Activated naive CD8-positive, alpha-beta T cell treated with anti-CD3 and anti-CD28 coated beads, Interleukin-2, amount 50 U/mL, for 24 hours (primary cell): ENCODE data around the gene ENO2.

Experiments
- ATAC-seq: fragments of 150-1000 bp; cut with Tn5 transposase; one replicate; pipeline ENCODE4 v1.10.0; 2021
- DNase-seq: peaks from one replicate; pipeline ENCODE4 v3.0.0; 2021
- H3K27ac Mint-ChIP-seq: one replicate; pipeline ENCODE4 v1.8.0; 2021; ENCODE audit warnings: mild to moderate bottlenecking, mixed read lengths
- H3K27me3 Mint-ChIP-seq: one replicate; pipeline ENCODE4 v1.8.0; 2021; ENCODE audit warnings: mixed read lengths
- H3K36me3 Mint-ChIP-seq: one replicate; pipeline ENCODE4 v1.8.0; 2021; ENCODE audit warnings: low read depth, mixed read lengths
- H3K4me1 Mint-ChIP-seq: one replicate; pipeline ENCODE4 v1.8.0; 2021; ENCODE audit warnings: mixed read lengths
- H3K4me3 Mint-ChIP-seq: one replicate; pipeline ENCODE4 v1.8.0; 2021; ENCODE audit warnings: mild to moderate bottlenecking, moderate library complexity, mixed read lengths
- H3K9me3 Mint-ChIP-seq: one replicate; pipeline ENCODE4 v1.8.0; 2021; ENCODE audit warnings: mixed read lengths

ENO2 gene

DNA sequence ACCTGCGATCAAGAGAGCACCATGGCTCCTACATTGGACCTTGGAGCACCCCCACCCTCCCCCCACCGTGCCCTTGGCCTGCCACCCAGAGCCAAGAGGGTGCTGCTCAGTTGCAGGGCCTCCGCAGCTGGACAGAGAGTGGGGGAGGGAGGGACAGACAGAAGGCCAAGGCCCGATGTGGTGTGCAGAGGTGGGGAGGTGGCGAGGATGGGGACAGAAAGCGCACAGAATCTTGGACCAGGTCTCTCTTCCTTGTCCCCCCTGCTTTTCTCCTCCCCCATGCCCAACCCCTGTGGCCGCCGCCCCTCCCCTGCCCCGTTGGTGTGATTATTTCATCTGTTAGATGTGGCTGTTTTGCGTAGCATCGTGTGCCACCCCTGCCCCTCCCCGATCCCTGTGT, 27.4 kb downstream of the ENO2 start:
- DNase-seq = peak; percentile 3
- peaks cover 29% of the 10 kb centered on the region for H3K36me3 Mint-ChIP-seq
- H3K4me1 Mint-ChIP-seq = peaks cover 59% of the 10 kb centered on the region
- no peak overlapping the region for H3K4me3 Mint-ChIP-seq
- H3K27me3 Mint-ChIP-seq = no peaks in the 10 kb centered on the region
- H3K27ac Mint-ChIP-seq = no peak overlapping the region
- H3K9me3 Mint-ChIP-seq = no peaks in the 10 kb centered on the region
- ATAC-seq = no peak

DNA sequence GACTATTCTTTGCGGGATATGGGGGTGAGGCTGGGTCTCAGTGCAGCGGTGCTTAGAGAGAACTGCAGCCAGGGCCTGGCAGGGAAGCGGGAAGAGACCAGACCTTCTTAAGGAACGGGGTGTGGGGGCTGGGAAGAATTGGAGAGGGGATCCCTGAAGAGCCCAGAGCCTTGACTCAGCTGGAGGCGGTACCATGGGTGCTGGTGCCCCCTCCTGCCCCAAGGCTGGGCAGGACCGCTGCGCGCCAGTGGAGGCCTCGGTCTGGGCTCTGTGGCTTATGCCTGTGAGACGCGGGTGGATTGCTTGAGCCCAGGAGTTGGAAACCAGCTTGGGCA, 27.9 kb downstream of the ENO2 start:
- DNase-seq (peak; percentile 6), ATAC-seq (no peak)
- Mint-ChIP-seq H3K4me3 (peak overlapping the region; percentile 25), H3K27me3 (no peaks in the 10 kb centered on the region), H3K4me1 (peaks cover 62% of the 10 kb centered on the region), H3K9me3 (no peaks in the 10 kb centered on the region), H3K36me3 (peaks cover 28% of the 10 kb centered on the region), H3K27ac (peak overlapping the region; percentile 99)

DNA sequence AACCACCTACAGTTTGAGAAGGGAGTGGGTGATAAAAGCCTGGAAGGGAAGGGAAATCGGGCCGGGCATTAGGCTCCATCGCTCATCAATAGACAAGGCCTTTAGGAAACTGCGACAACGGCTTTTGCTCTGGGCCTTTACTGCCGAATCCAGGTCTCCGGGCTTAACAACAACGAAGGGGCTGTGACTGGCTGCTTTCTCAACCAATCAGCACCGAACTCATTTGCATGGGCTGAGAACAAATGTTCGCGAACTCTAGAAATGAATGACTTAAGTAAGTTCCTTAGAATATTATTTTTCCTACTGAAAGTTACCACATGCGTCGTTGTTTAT, 29.0 kb downstream of the ENO2 start:
- ATAC-seq = peak; percentile 23
- peak; percentile 74 for DNase-seq
- peak overlapping the region; percentile 87 for H3K4me3 Mint-ChIP-seq
- H3K36me3 Mint-ChIP-seq = peaks cover 24% of the 10 kb centered on the region
- no peaks in the 10 kb centered on the region for H3K9me3 Mint-ChIP-seq
- peak overlapping the region; percentile 99 for H3K27ac Mint-ChIP-seq
- peaks cover 70% of the 10 kb centered on the region for H3K4me1 Mint-ChIP-seq
- no peaks in the 10 kb centered on the region for H3K27me3 Mint-ChIP-seq

DNA sequence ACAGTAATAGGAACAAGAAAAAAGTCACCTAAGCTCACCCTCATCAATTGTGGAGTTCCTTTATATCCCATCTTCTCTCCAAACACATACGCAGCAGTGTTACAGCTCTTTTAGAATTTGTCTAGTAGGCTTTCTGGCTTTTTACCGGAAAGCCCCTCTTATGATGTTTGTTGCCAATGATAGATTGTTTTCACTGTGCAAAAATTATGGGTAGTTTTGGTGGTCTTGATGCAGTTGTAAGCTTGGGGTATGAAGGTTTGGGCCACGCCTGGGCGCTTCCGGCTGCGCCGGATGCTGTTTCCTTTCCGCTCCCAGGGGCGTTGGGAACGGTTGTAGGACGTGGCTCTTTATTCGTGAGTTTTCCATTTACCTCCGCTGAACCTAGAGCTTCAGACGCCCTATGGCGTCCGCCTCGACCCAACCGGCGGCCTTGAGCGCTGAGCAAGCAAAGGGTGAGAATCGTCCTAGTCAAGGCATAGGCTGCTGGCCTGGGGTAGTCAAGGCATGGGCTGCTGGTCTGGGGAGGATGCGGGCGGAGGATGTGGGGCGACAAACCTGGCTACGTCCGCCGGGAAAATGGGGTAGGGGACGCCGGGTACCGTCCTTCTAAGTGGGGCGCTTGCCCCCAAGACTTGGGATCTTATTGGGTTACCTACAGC, 29.5 kb downstream of the ENO2 start, which contains the start of the genes C12orf57 and RNU7-1:
Gene C12orf57, plus strand, starts transcription at position 301 of the 659 bp plus-strand sequence. Its CDS starts 100 bp downstream, at position 401.
Gene RNU7-1, plus strand, starts transcription at position 95 of the 659 bp plus-strand sequence.
- Mint-ChIP-seq H3K36me3 (peaks cover 24% of the 10 kb centered on the region), H3K9me3 (no peaks in the 10 kb centered on the region), H3K4me1 (peaks cover 74% of the 10 kb centered on the region), H3K4me3 (peak within 1 kb of the TSS; percentile 87), H3K27ac (peak within 1 kb of the TSS; percentile 99), H3K27me3 (no peaks in the 10 kb centered on the region)
- ATAC-seq (peak; percentile 77), DNase-seq (peak; percentile 85)

DNA sequence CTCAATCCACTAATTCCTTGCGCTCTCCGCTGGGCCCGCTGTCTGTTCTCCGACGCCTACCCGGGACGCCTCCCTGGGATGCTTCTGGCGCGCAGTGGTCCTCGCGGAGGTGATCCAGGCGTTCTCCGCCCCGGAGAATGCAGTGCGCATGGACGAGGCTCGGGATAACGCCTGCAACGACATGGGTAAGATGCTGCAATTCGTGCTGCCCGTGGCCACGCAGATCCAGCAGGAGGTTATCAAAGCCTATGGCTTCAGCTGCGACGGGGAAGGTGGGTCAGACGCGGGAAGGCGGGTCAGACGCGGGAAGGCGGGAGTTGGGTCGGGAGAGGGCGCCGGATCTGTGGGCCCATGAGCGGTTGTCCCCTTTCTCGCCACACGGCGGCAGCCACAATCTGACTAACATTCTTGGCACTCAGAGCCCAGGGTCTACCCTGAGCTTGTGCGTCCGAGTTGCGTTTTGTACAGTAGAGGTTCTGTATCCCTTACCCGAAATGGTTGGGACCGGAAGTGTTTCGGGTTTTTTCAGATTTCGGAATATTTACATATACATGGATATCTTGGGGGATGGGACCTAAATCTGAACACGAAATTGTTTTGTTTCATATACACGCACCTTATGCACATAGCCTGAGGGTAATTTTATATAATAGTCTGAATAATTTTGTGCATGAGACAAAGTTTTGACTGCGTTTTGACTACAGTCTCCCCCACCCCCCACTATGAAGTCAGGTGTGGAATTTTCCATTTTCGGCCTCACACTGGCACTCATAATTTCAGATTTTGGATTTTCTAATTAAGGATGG, 30.2 kb downstream of the ENO2 start:
- DNase-seq (peak; percentile 88), ATAC-seq (peak; percentile 42)
- peak overlapping the region; percentile 99 for H3K27ac Mint-ChIP-seq
- H3K4me3 Mint-ChIP-seq = peak overlapping the region; percentile 87
- H3K9me3 Mint-ChIP-seq = no peaks in the 10 kb centered on the region
- peaks cover 75% of the 10 kb centered on the region for H3K4me1 Mint-ChIP-seq
- no peaks in the 10 kb centered on the region for H3K27me3 Mint-ChIP-seq
- peaks cover 20% of the 10 kb centered on the region for H3K36me3 Mint-ChIP-seq

DNA sequence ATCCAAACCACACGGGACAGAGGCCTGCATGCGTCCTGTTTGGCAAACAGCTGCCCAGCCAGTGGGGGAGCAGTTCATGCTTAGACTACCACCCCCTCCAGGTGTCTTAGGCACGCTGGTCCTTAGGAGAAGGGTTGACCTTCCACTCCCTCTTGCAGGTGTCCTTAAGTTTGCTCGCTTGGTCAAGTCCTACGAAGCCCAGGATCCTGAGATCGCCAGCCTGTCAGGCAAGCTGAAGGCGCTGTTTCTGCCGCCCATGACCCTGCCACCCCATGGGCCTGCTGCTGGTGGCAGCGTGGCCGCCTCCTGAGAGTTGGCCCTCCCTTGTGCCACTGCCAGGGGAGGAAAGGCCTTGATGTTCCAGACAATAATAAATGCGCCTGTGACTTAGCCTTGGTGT, 31.2 kb downstream of the ENO2 start:
- Mint-ChIP-seq H3K27ac (peak overlapping the region; percentile 99), H3K36me3 (peaks cover 15% of the 10 kb centered on the region), H3K4me1 (peaks cover 82% of the 10 kb centered on the region), H3K9me3 (no peaks in the 10 kb centered on the region), H3K27me3 (no peaks in the 10 kb centered on the region), H3K4me3 (peak overlapping the region; percentile 87)
- no peak for ATAC-seq
- no peak for DNase-seq

DNA sequence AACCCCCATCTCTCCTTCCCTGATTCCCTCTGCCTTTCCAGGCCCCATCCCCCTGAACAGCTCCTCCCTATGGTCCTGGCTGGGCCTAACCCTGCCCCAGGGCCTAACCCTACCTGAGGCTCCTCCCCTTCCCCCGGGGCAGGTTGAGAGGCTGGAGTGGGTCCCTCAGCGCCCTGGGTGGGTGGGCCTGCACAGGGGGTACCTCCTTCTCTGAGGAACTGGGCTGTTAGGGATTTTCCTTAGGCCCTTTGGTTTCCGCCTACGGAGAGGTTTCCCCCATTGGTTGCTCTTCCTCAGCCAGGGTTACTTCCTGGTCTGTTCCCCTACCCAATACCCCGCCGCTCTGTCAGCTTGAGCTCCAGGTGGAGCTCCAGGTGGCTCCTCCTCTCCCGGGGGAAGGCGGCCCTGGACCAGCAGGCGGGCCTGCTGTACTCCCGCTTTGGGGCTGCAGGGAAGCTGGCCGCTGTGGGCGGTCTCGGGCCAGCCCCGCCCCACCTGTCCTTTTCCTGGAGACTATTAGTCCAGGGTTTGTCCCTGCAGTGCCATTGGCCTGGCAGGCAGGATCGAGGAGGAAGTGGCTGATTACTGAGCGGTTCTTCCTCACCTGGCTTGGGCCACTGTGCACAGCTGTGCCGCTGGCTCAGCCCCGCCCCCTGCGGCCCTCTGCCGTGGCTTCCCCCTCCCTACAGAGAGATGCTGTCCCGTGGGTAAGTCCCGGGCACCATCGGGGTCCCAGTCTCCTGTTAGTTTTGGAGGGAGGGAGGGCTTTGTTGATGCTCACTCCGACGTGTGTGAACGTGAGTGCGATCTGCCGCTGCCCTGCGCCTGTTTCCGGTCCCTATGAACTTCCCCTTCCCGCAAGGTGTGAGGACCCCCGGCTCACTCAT, 31.9 kb downstream of the ENO2 start:
- ATAC-seq (peak; percentile 13), DNase-seq (peak; percentile 69)
- Mint-ChIP-seq H3K4me3 (peak overlapping the region; percentile 87), H3K9me3 (no peaks in the 10 kb centered on the region), H3K27me3 (no peaks in the 10 kb centered on the region), H3K36me3 (peaks cover 13% of the 10 kb centered on the region), H3K4me1 (peaks cover 87% of the 10 kb centered on the region), H3K27ac (peak overlapping the region; percentile 99)

DNA sequence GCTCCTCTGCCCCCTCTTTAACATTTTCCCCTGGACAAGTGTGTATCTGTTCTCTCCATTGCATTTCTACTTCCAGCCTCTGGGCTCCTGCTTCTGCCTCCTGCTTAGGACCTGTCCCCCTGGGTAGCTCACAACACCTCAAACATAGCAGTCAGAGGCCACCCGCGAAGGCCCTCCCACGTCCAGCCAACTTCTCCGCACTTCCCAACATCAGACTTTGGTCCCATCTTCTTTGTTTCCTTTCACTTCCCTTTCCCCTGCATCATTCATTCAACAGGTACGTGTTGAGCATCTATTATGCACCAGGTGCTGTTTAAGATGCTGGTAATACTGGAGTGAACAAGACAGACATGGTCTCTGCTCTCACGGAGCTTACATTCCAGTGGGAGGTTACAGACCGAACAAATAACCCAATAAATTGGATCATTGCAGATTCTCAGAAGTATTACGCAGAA, 32.6 kb downstream of the ENO2 start:
- H3K36me3 Mint-ChIP-seq = peaks cover 13% of the 10 kb centered on the region
- ATAC-seq (no peak), DNase-seq (no peak)
- H3K9me3 Mint-ChIP-seq = no peaks in the 10 kb centered on the region
- no peaks in the 10 kb centered on the region for H3K27me3 Mint-ChIP-seq
- H3K4me3 Mint-ChIP-seq = peak overlapping the region; percentile 87
- H3K4me1 Mint-ChIP-seq = peaks cover 87% of the 10 kb centered on the region
- H3K27ac Mint-ChIP-seq = peak overlapping the region; percentile 99

DNA sequence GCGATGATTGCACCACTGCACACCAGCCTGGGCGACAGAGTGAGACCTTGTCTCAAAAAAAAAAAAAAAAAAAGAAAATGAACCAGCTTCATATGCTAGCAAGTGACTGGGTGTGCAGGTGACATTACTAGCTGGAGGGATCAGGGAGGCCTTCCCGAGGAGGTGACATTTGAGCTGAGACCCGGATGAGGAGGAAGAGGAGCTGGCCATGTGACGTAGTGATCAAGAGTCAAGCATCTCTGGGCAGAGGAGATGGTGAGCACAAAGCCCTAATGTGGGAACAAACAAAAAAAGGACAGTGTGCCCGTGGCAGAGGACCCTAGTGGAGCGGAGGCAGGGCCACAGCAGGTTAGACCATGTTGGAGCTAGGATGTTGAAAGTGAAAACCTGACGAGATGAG, 33.2 kb downstream of the ENO2 start:
- H3K9me3 Mint-ChIP-seq = no peaks in the 10 kb centered on the region
- H3K27ac Mint-ChIP-seq = peak overlapping the region; percentile 99
- H3K27me3 Mint-ChIP-seq = no peaks in the 10 kb centered on the region
- H3K4me1 Mint-ChIP-seq = peaks cover 81% of the 10 kb centered on the region
- no peak for DNase-seq
- H3K36me3 Mint-ChIP-seq = peaks cover 16% of the 10 kb centered on the region
- ATAC-seq = no peak
- H3K4me3 Mint-ChIP-seq = peak overlapping the region; percentile 87

DNA sequence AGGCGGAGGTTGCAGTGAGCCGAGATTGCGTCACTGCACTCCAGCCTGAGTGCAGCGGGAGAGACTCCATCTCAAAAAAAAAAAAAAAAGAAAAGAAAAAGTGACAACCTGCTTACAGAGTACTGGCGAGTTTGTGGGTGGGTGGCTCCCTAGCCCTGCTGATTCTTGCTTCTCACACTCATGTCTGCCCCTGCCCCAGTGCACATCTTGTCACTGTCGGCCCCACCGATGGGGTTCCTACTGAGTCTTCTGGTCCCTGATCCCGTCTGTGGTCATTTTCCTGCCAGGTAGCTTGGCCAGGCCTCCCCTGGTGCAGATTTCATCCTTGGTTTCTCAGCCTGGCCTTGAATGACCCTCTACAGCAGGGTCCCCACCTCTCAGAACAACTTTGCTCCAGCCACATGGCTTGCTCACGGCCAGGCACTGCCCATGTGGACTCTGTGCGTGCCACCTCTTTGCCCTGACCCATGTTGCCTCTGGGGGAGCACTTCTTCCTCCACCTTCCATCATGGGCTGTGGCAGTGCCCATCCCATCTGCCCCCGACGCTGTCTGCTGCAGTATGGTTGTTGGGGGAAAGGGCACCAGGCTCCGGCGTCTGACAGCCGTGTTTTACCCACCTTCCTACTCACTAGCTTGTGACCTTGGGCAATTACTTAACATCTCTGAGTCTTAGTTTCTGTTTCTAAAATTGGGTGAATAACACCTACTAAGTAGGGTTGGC, 34.7 kb downstream of the ENO2 start:
- peaks cover 77% of the 10 kb centered on the region for H3K4me1 Mint-ChIP-seq
- peak; percentile 50 for DNase-seq
- H3K9me3 Mint-ChIP-seq = no peaks in the 10 kb centered on the region
- H3K27ac Mint-ChIP-seq = peak overlapping the region; percentile 99
- peak; percentile 0 for ATAC-seq
- peak overlapping the region; percentile 63 for H3K4me3 Mint-ChIP-seq
- peaks cover 30% of the 10 kb centered on the region for H3K36me3 Mint-ChIP-seq
- peaks cover 4% of the 10 kb centered on the region for H3K27me3 Mint-ChIP-seq

DNA sequence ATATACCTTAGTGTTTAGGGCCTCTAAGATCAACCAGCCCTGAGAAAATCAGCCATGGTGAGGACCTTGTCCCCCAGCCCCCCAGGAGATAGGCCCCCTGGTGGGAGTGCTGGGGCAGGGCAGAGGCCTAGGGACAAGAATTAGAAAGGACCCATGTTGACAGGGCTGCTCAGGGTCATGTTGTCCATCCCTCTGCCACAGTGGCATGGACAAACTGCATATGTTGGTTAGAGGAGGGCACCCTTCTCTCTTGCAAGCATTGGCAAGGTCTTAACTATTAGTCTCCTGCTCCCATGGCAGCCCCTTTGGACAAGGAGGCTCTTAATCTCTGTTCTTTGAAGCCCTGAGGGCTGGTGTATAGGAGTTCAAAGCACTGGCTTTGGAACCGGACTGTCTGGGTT, 36.0 kb downstream of the ENO2 start:
- Mint-ChIP-seq H3K9me3 (no peaks in the 10 kb centered on the region), H3K36me3 (peaks cover 35% of the 10 kb centered on the region), H3K4me1 (peaks cover 78% of the 10 kb centered on the region), H3K4me3 (peak overlapping the region; percentile 93), H3K27me3 (peaks cover 5% of the 10 kb centered on the region), H3K27ac (peak overlapping the region; percentile 99)
- ATAC-seq = no peak
- DNase-seq = peak; percentile 51

DNA sequence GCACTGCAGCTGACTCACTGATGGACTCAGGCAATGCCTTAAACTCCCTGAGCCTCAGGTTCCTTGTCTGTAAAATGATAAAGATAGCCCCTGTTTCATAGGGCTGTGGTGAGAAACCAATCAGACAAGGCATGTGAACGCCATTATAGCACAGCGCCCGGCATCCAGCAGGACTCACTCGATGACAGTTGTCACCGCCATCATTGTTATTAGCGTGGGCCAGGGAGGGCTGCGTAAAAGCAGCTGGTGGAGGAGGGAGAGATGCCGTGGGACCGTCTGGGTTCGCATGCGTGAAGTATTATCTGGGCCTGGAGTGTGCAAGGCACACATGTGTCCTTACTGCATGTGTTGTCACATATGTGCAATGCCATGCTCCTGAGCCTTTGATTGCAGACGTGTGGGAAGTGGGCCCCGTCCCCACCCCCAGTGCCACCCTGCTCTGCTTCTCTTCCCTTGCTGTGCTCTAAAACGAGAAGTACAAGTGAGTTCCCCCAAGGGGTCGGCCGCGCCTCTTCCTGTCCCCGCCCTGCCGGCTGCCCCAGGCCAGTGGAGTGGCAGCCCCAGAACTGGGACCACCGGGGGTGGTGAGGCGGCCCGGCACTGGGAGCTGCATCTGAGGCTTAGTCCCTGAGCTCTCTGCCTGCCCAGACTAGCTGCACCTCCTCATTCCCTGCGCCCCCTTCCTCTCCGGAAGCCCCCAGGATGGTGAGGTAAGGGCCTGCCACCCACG, 36.6 kb downstream of the ENO2 start, which contains the start of gene PTPN6:
Gene PTPN6, plus strand, starts transcription at position 546 of the 730 bp plus-strand sequence. Its CDS starts 157 bp downstream, at position 703.
- peak within 1 kb of the TSS; percentile 99 for H3K27ac Mint-ChIP-seq
- DNase-seq = peak; percentile 78
- ATAC-seq = peak; percentile 39
- peaks cover 78% of the 10 kb centered on the region for H3K4me1 Mint-ChIP-seq
- H3K9me3 Mint-ChIP-seq = no peaks in the 10 kb centered on the region
- peaks cover 40% of the 10 kb centered on the region for H3K36me3 Mint-ChIP-seq
- H3K4me3 Mint-ChIP-seq = peak within 1 kb of the TSS; percentile 93
- peaks cover 5% of the 10 kb centered on the region for H3K27me3 Mint-ChIP-seq

DNA sequence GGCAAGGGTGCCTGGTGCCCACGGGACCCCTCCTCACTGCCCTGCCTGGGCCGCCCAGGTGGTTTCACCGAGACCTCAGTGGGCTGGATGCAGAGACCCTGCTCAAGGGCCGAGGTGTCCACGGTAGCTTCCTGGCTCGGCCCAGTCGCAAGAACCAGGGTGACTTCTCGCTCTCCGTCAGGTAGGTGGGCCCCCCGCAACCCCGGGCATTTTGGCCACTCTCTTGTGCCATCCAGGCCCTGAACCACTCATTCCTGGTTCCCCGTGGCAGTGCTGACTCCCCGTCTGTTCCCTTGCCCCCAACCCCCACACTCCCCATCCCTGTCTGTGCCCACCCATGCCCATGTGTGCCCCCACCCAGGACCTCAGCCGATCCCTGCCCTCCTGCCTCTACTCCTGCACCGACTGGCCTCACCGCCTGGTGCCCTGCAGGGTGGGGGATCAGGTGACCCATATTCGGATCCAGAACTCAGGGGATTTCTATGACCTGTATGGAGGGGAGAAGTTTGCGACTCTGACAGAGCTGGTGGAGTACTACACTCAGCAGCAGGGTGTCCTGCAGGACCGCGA, 37.3 kb downstream of the ENO2 start:
- Mint-ChIP-seq H3K4me1 (peaks cover 78% of the 10 kb centered on the region), H3K27me3 (peaks cover 5% of the 10 kb centered on the region), H3K9me3 (no peaks in the 10 kb centered on the region), H3K27ac (peak overlapping the region; percentile 99), H3K4me3 (peak overlapping the region; percentile 93), H3K36me3 (peaks cover 47% of the 10 kb centered on the region)
- no peak for DNase-seq
- ATAC-seq = no peak
